Activated CD4-positive, alpha-beta T cell treated with anti-CD3 and anti-CD28 coated beads for 36 hours (primary cell): ENCODE data around the gene SON. TPM values are rescaled to one million over a fixed set of nuclear protein-coding genes. Genes with fewer than 3 reads are reported as not detected.
"Not testable (repeated sequence)": the region's sequence is repeated elsewhere in the genome, so short reads cannot be mapped to it uniquely, and the experiment has no call there.

ENCODE experiments used
- ATAC-seq: fragments of 200-7000 bp; cut with Tn5 transposase; one replicate; pipeline ENCODE4 v1.10.0; 2021; ENCODE audit warnings: mild to moderate bottlenecking, moderate library complexity
- CTCF ChIA-PET: fragments of 350-600 bp; sonication (Branson Sonifier 250); formaldehyde crosslinking; loops from one replicate; lab custom pipeline; 2021; ENCODE audit warnings: antibody characterized with exemption; lab: Charles Lee
- POLR2A ChIA-PET: fragments of 350-600 bp; sonication (Branson Sonifier 250); formaldehyde crosslinking; loops from one replicate; lab custom pipeline; 2021; ENCODE audit warnings: antibody characterized with exemption, inconsistent platforms; lab: Charles Lee
- DNase-seq: peaks from one replicate; pipeline ENCODE4 v3.0.0-alpha.2; 2020
- H3K27ac Mint-ChIP-seq: one replicate; pipeline ENCODE4 v1.8.0; 2021; ENCODE audit warnings: mixed read lengths
- H3K27me3 Mint-ChIP-seq: one replicate; pipeline ENCODE4 v1.8.0; 2021; ENCODE audit warnings: mixed read lengths
- H3K36me3 Mint-ChIP-seq: one replicate; pipeline ENCODE4 v1.8.0; 2021; ENCODE audit warnings: low read depth, mixed read lengths
- H3K4me1 Mint-ChIP-seq: one replicate; pipeline ENCODE4 v1.8.0; 2021; ENCODE audit warnings: mixed read lengths
- H3K4me3 Mint-ChIP-seq: one replicate; pipeline ENCODE4 v1.8.0; 2021; ENCODE audit warnings: mild to moderate bottlenecking, moderate library complexity, mixed read lengths
- H3K9me3 Mint-ChIP-seq: one replicate; pipeline ENCODE4 v1.8.0; 2021; ENCODE audit warnings: low read depth, mixed read lengths
- intact Hi-C, 2 experiments: fragments of 100-400 bp; cut with DNase I in 1 of 2; cut with micrococcal nuclease in 1 of 2; formaldehyde crosslinking; loops; one replicate each; pipeline versions ENCODE4 v1.14.2 to v1.15.1; 2022 to 2024; cut with DNase I, micrococcal nuclease
- total RNA-seq, 2 experiments: library from RNA; stranded (reverse); gene quantifications; one replicate each; pipeline ENCODE4 v1.2.3, GENCODE V29; 2021

Gene SON
- total RNA-seq, 2 experiments from 2014 or later, result 299 to 380 TPM

DNA sequence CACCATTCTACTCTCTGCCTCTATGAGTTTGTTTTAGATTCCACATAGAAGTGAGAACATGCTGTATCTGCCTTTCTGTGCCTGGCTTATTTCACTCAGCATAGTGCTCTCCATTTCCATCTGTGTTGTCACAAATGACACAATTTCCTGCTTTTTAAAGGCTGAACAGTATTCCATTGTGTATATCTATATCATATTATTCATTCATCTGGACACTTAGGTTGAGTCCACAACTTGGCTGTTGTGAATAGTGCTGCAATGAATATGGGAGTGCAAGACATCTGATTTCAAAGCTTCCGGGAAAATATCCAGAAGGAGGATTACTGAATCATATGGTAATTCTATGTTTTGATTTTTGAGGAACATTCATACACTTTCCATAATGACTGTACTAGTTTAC, 65.7 kb downstream of the SON start:
- ATAC-seq (no peak), DNase-seq (no peak)
- Mint-ChIP-seq H3K4me3 (no peak overlapping the region), H3K36me3 (peaks cover 5% of the 10 kb centered on the region), H3K9me3 (no peaks in the 10 kb centered on the region), H3K27ac (no peak overlapping the region), H3K4me1 (peaks cover 4% of the 10 kb centered on the region), H3K27me3 (no peaks in the 10 kb centered on the region)
- POLR2A ChIA-PET, result no interaction called here
- intact Hi-C loops, result loop anchor here in 1 of 2 experiments (10.0 kb wide), 2 partner anchors 244 to 774 kb away; no protein-coding TSS in a partner anchor
- CTCF ChIA-PET, result interaction anchor here (0.6 to 1.3 kb wide), 6 partner anchors 13 to 783 kb away, joined by 3 to 6 read pairs (median 3); no protein-coding TSS in a partner anchor

- Mint-ChIP-seq H3K27me3 (no peaks in the 10 kb centered on the region), H3K36me3 (peaks cover 7% of the 10 kb centered on the region), H3K9me3 (no peaks in the 10 kb centered on the region), H3K4me3 (no peak overlapping the region), H3K4me1 (no peaks in the 10 kb centered on the region), H3K27ac (no peak overlapping the region)
- CTCF ChIA-PET, result interaction anchor here (0.9 kb wide), 1 partner anchor 23 kb away, joined by 3 read pairs; the partner anchor contains the start of gene DONSON
- ATAC-seq, result no peak
- intact Hi-C loops, result no loop called here
- no peak for DNase-seq
- POLR2A ChIA-PET, result no interaction called here
Measured at GRCh38 chr21:33611006-33611744, 68.3 kb downstream of the SON start.

DNA sequence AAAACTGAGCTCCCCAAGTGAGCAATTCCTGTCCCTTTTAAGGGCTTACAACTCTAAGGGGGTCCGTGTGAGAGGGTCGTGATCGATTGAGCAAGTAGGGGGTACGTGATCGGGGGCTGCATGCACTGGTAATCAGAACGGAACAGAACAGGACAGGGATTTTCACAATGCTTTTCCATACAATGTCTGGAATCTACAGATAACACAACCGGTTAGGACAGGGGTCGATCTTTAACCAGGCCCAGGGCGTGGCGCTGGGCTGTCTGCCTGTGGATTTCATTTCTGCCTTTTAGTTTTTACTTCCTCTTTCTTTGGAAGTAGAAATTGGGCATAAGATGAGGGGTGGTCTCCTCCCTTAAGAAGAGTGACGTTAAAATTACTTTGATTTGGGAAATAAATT, 74.7 kb downstream of the SON start:
- H3K4me3 Mint-ChIP-seq, ATAC-seq, POLR2A ChIA-PET, H3K9me3 Mint-ChIP-seq, H3K27ac Mint-ChIP-seq, intact Hi-C loops, H3K4me1 Mint-ChIP-seq, DNase-seq, H3K27me3 Mint-ChIP-seq: not testable (repeated sequence)
- CTCF ChIA-PET, result interaction anchor here (1.2 kb wide), 1 partner anchor 12 kb away, joined by 4 read pairs; no protein-coding TSS in a partner anchor
- H3K36me3 Mint-ChIP-seq, result peaks cover 20% of the 10 kb centered on the region

DNA sequence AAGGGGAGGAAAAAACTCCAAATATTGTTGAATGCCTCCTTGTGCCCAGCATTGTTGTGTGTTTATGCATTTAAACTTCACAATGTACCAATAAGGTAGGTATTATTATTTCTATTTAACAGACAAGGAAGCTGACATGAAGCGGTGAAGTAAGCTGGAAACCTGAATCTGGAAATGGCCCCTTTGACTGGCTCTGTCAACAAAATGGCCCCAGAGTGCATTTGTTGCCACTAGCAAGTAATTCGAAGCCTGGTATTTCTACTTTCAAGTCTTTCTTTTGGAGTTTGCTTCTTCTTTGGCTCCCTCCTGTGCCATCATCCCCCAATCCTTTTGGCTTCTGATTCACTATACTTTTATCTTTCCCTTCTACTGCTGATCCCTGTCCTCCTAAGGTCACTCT, 75.6 kb downstream of the SON start:
- H3K4me3 Mint-ChIP-seq, result no peak overlapping the region
- no peak for DNase-seq
- peaks cover 19% of the 10 kb centered on the region for H3K36me3 Mint-ChIP-seq
- intact Hi-C loops, result no loop called here
- H3K27me3 Mint-ChIP-seq, result no peaks in the 10 kb centered on the region
- CTCF ChIA-PET, result interaction anchor here (1.5 kb wide), 1 partner anchor 13 kb away, joined by 4 read pairs; no protein-coding TSS in a partner anchor
- H3K9me3 Mint-ChIP-seq, result no peaks in the 10 kb centered on the region
- H3K4me1 Mint-ChIP-seq, result no peaks in the 10 kb centered on the region
- POLR2A ChIA-PET, result no interaction called here
- no peak for ATAC-seq
- H3K27ac Mint-ChIP-seq, result no peak overlapping the region

GRCh38 chr21:33619726-33620125, 76.9 kb downstream of the SON start:
- no peak for ATAC-seq
- intact Hi-C loops, result no loop called here
- Mint-ChIP-seq H3K4me3 (no peak overlapping the region), H3K4me1 (no peaks in the 10 kb centered on the region), H3K27ac (no peak overlapping the region), H3K9me3 (no peaks in the 10 kb centered on the region), H3K27me3 (no peaks in the 10 kb centered on the region), H3K36me3 (peaks cover 18% of the 10 kb centered on the region)
- DNase-seq, result no peak
- POLR2A ChIA-PET, result no interaction called here
- CTCF ChIA-PET, result interaction anchor here (0.6 to 1.3 kb wide), 2 partner anchors 14 to 191 kb away, joined by 3 to 7 read pairs; no protein-coding TSS in a partner anchor

DNA sequence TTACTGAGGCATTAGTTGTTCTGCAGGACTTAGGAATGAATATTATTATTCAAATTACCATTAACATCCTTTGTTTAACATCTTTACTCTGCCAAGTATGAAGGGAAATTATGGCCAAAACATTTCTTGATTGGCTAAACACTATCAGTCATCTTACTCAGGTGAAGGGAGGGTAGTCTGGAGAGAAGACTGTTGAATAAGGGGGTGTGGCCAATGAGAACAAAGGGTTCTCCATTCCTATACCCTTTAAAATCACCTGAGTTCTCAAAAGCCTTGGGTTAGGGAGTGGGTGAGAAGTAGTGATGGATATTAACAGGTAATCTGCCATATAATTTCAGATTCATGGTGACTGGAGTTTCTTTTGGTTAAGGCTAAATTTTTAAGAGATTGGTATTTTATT, 79.4 kb downstream of the SON start:
- no peaks in the 10 kb centered on the region for H3K9me3 Mint-ChIP-seq
- CTCF ChIA-PET, result interaction anchor here (1.3 to 1.8 kb wide), 2 partner anchors 13 to 16 kb away, joined by 3 to 6 read pairs; no protein-coding TSS in a partner anchor
- H3K36me3 Mint-ChIP-seq, result peaks cover 17% of the 10 kb centered on the region
- intact Hi-C loops, result no loop called here
- H3K4me3 Mint-ChIP-seq, result no peak overlapping the region
- no peak for ATAC-seq
- no peak overlapping the region for H3K27ac Mint-ChIP-seq
- no peaks in the 10 kb centered on the region for H3K27me3 Mint-ChIP-seq
- POLR2A ChIA-PET, result interaction anchor here (0.6 kb wide), 1 partner anchor 247 kb away, joined by 3 read pairs; no protein-coding TSS in a partner anchor
- no peaks in the 10 kb centered on the region for H3K4me1 Mint-ChIP-seq
- DNase-seq, result no peak

DNA sequence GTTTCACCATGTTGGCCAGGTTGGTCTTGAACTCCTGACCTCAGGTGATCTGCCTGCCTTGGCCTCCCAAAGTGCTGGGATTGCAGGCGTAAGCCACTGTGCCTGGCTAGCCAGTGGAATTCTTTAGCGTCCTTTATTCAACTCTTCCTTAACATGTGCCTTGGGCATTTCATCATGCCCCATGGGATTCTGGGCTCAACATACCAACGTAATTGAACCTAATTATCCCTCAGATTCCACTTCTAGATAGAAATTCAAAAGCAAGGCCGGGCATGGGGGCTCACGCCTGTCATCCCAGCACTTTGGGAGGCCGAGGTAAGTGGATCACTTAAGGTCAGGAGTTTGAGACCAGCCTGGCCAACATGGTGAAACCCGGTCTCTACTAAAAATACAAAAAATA, 83.3 kb downstream of the SON start:
- H3K9me3 Mint-ChIP-seq, H3K27me3 Mint-ChIP-seq, H3K4me3 Mint-ChIP-seq, ATAC-seq, H3K27ac Mint-ChIP-seq, DNase-seq, POLR2A ChIA-PET, H3K4me1 Mint-ChIP-seq, intact Hi-C loops: not testable (repeated sequence)
- peaks cover 12% of the 10 kb centered on the region for H3K36me3 Mint-ChIP-seq
- CTCF ChIA-PET, result interaction anchor here (0.6 to 1.0 kb wide), 2 partner anchors 21 to 273 kb away, joined by 3 read pairs; no protein-coding TSS in a partner anchor

Other genes starting within 250 kb of the SON start
- 10 to 100 TPM; 21.8 to 29.6 TPM for gene IFNAR1, start 218.1 kb upstream of the SON start, total RNA-seq
- gene IFNGR2, start 139.6 kb upstream of the SON start, total RNA-seq, result 10 to 100 TPM; 16.4 to 18.9 TPM
- 10 to 100 TPM; 13.6 to 15.2 TPM for gene TMEM50B, start 63.1 kb upstream of the SON start, total RNA-seq
- gene DNAJC28, start 51.3 kb upstream of the SON start, total RNA-seq, result under 1 TPM; 0.37 to 0.43 TPM
- gene GART, start 921 bp upstream of the SON start, total RNA-seq, result 100 to 1,000 TPM; 223 to 231 TPM
- 10 to 100 TPM; 39.5 to 41.8 TPM for gene DONSON, start 45.6 kb downstream of the SON start, total RNA-seq
- gene CRYZL1, start 98.7 kb downstream of the SON start, total RNA-seq, result 10 to 100 TPM; 31.4 to 35.2 TPM
- gene ITSN1, start 99.5 kb downstream of the SON start, total RNA-seq, result 1 to 10 TPM; 5.7 to 7.3 TPM